Suppressor macrophage treated with lipopolysaccharide for 1 hour (primary cell): ENCODE data around the gene SLC11A1.

Experiments used
- DNase-seq, 3 donors: peaks; one replicate each; pipeline ENCODE4 v3.0.0-alpha.2; 2020 to 2022

SLC11A1 gene

DNA sequence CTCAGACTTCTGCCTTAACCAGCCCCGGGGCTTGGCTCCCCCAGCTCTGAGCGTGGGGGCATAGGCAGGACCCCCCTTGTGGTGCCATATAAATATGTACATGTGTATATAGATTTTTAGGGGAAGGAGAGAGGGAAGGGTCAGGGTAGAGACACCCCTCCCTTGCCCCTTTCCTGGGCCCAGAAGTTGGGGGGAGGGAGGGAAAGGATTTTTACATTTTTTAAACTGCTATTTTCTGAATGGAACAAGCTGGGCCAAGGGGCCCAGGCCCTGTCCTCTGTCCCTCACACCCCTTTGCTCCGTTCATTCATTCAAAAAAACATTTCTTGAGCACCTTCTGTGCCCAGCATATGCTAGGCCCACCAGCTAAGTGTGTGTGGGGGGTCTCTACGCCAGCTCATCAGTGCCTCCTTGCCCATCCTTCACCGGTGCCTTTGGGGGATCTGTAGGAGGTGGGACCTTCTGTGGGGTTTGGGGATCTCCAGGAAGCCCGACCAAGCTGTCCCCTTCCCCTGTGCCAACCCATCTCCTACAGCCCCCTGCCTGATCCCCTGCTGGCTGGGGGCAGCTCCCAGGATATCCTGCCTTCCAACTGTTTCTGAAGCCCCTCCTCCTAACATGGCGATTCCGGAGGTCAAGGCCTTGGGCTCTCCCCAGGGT is 23.1 kb downstream of the SLC11A1 start:
- DNase-seq, result no peak

DNA sequence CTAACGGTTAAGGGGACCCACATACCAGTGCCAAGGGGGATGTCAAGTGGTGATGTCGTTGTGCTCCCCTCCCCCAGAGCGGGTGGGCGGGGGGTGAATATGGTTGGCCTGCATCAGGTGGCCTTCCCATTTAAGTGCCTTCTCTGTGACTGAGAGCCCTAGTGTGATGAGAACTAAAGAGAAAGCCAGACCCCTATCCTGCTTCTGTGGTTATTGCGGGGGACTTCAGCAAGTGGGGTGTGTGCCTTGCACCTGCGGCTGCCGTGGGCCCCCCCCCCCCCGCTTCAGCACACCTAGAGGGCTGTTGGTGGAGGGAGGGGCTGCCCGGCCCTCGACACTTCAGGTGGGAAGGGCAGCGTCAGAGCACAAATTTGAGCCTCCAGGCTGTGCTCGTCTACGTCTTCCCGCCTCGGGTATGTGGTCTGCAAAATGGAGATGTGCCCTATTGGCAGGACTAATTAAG is 23.7 kb downstream of the SLC11A1 start:
- DNase-seq, result no peak

DNA sequence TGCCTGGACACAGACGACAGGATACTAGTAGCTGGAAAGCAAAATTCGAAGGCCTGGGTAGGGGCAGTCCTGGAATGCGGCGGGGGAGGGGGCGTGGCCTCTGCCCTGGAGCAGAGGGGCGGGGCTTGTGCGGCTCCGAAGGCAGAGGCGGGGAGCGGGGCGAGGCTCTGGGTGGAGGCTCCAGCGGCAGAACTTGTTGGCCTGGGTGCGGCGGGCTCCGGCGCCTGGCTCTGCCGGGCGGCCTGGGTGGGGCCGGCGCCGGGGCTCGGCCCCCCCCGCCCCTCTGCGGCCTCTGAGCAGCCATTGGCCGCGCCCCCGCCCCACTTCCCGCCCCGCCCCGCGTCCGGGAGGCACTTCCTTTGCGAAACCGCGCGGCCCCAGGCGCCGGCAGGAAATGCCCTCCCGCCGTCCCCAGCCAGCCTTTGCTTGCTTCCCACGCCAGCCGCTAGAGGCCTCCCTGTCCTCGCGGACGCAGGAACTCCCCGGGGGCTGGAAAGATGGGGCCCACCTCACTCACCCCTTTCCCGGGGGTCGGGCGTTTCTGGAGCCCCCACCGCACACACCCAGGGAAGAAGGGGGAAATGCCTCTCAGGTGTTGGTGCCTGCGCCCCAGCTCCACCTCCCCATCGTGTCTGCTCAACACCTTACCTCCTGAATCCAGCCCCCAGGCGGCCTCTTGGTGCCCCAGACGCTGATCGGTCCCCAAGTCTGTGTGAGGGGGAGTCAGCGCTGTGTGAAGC is 24.3 kb downstream of the SLC11A1 start:
- DNase-seq, result peak; percentile 95 to 99 (median 99)

DNA sequence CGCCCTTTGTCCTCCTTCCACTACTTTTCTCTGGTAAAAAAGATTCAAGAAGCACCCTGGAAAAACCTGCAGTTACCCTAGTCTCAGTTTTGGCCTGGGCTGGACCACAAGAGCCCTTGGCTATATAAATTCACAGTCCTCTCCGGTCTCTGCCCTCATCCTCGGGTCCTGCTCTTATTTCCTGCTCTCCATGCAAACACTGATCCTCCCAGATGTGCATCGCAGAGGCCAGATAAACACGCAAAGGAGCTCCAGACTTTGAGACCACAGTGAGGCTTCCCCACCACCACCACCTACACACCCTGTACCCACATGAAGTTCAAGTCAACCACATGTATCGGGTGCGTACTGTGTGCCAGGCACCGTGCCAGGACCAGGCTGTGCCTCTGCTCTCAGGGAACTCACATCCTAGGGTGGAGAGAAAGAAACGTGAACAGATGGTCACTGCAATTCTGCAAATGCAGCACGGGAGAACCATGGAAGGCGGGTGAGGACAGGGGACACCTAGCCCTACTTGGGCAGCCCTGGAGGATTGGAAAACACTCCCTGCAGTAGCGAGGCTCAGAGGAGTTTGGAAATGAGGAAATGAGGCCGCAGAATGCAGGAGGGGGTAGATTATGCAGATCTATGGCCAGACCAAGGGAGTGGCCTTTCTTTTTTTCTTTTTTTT is 25.0 kb downstream of the SLC11A1 start:
- peak; percentile 42 to 49 (median 49) for DNase-seq

DNA sequence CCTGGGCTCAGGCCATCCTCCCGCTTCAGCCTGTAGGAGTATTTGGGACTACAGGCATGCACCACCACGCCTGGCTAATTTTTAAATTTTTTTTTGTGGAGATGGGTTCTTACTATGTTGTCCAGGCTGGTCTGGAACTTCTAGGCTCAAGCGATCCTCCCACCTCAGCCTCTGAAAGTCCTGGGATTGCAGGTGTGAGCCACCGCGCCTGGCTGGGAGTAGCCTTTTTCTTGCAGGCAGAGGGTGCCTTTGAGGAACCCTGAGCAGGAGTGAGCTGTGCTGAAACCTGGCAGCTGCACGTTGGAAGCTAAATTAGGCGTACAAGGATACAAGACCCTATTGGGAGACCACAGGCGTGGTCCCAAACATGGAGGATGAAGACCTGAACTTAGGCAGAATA is 25.6 kb downstream of the SLC11A1 start:
- DNase-seq, result no peak

- DNase-seq, result no peak
Observed at GRCh38 chr2:218418321-218418716, 36.2 kb downstream of the SLC11A1 start.

DNA sequence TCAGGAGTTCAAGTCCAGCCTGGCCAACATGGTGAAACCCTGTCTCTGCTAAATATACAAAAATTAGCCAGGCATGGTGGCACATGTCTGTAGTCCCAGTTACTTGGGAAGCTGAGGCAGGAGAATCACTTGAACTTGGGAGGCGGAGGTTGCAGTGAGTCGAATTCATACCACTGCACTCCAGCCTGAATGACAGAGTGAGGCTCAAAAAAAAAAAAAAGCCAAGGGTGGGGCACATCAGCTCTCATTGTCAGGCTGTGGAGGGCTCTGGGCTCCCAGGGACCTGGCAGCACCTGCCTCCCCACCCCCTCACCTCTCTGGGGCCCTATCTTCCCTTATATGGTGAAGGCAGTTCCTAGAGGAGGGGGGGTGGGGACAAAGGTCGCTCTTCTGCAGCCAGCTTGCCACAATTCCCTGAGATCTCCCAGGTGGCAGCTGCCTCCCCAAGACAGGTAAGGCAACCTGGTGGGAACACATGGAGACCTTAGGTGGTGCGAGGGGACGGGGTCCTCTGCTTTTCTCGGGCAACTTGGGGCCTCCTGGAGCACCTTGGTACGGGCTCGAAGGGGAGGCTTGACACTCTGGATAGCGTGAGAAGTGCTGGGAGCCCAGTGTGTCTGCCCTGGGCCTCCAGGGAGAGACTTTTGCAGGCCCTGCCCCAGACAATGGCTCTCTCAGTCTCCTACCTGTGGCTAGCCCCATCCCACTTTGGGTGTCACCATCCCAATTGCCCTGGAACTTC is 36.8 kb downstream of the SLC11A1 start, which contains the start of gene VIL1:
VIL1 (plus strand) TSS at position 407 of the 742 bp plus-strand sequence. CDS start 4,656 bp downstream, outside the sequence.
- no peak for DNase-seq

DNA sequence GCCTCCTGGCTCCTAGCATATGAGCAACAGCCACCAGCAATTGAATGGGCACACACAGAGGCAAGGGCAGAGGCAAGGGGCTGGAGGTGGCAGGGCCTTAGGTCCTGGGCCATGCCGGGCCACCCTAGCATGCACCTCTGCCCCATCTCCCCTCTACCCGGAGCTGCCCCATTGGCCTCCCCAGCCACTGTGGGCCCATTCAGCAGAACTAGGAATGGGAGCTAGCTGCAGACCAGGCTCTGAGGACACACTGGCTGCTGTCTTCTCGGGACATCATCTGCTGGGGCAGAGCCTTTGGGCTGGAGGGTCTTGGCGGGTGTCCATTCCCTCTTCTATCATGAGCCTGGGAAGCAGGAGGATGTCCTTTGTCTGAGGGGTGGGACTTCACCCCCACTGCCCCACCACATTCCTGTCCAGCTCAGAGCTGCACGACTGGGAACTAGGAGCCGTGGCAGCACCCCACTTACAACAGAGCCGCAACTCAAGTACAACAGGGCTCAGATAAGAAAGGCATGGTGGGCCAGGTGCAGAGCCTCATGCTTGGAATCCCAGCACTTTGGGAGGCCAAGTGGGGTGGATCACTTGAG is 37.6 kb downstream of the SLC11A1 start:
- DNase-seq, result no peak

- DNase-seq, result no peak
Observed at GRCh38 chr2:218421027-218421426, 39.0 kb downstream of the SLC11A1 start.

DNA sequence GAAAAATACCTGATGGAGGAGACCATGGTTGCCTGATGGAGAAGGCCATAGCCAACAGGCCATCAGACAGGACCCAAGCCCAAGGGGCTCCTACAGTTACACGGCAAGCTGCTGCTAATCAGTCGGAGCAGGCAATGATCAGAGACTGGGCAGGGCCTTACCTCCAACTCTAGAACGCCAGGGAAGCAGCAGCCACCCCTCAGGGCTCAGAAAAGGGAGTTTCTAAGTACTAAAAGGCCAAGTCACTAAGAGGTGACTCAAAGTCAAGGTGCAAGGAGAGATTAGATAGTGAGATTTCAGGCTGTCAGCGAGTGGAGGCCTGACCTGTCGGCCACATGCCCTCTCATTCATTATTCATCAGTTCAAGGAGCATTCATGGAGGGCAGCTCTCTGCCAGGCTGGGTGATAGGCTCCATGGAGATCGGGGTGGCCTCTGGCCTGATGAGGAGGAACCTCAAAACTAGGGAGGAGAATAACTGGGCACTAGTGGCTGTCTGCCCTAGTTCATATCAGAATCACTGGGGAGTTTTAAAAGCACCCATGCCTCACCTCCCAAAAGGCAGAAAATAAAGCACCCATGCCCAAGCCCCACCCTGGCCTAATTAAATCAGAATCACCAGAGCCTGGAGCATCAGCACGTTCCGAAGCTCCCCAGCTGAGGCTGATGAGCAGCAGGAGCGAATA is 40.5 kb downstream of the SLC11A1 start:
- DNase-seq, result no peak

- no peak for DNase-seq
Observed at GRCh38 chr2:218423584-218423983, 41.5 kb downstream of the SLC11A1 start.

DNA sequence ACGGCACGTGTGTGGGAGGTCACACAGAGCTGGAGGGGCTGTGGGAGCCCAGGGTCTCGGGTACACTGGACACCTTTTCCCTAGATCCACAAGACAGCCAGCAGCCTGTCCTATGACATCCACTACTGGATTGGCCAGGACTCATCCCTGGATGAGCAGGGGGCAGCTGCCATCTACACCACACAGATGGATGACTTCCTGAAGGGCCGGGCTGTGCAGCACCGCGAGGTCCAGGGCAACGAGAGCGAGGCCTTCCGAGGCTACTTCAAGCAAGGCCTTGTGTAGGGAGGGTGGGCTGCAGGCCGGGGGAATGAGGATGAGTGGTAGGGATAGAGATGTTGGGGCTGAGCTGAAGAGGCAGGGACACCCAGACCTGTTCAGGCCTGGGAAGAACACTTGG is 43.5 kb downstream of the SLC11A1 start:
- no peak for DNase-seq

GRCh38 chr2:218427741-218428140 is 45.7 kb downstream of the SLC11A1 start:
- DNase-seq, result no peak

DNA sequence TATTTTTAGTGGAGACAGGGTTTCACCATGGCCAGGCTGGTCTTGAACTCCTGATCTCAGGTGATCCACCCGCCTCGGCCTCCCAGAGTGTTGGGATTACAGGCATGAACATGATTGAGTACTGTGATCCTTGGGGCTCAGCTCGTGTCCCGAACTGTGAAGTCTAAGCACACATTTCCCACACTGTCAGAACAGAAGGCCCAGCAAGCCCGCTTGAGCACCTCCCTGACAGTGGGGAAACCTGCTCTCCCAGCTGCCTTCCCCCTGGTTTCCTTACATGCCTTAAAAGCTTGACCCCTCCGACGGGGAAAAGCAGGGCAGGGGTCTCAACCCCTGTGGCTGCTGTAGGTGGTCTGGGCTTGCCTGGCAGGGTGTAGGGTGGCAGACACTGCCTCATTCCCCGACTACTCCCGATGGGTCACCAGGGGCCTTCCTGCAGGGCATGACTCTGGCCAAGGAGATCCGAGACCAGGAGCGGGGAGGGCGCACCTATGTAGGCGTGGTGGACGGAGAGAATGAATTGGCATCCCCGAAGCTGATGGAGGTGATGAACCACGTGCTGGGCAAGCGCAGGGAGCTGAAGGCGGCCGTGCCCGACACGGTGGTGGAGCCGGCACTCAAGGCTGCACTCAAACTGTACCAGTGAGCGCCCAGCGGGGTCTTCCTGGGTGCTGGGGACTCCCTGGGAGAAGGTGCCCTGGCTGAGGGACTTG is 46.9 kb downstream of the SLC11A1 start:
- no peak for DNase-seq

- DNase-seq, result no peak
Observed at GRCh38 chr2:218429911-218430692, 48.0 kb downstream of the SLC11A1 start.

DNA sequence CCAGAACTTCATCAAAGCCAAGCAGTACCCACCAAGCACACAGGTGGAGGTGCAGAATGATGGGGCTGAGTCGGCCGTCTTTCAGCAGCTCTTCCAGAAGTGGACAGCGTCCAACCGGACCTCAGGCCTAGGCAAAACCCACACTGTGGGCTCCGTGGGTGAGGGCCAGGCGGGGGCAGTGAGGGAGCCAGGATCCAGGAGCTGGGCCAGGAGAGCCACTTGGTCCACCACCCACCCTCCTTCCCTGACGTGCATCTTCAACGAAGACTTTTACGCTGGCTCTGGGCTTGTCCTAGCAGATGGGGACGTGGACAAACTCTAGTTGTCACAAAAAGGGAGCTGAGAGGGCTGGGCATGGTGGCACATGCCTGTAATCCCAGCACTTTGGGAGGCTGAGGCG is 48.6 kb downstream of the SLC11A1 start:
- no peak for DNase-seq

GRCh38 chr2:218431878-218432277 is 49.8 kb downstream of the SLC11A1 start:
- DNase-seq, result no peak

GRCh38 chr2:218432676-218433365 is 50.7 kb downstream of the SLC11A1 start:
- DNase-seq, result no peak

DNA sequence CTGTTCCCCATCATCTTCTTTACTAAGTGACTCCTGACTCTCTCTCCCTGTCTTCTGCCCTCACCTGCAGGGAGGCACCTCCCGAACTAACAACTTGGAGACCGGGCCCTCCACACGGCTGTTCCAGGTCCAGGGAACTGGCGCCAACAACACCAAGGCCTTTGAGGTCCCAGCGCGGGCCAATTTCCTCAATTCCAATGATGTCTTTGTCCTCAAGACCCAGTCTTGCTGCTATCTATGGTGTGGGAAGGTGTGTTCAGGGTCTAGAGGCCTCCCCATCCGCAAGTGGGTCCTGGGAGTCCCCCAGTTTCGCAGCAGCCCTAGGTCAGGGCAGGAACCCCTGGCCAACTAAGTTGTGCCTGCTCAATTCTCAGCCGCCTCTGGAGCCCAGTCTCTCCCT is 52.4 kb downstream of the SLC11A1 start:
- DNase-seq, result no peak
